ENCODE data around the gene CUL4B. TPM values are rescaled to one million over a fixed set of nuclear protein-coding genes. Genes with fewer than 3 reads are reported as not detected.

The CUL4B gene
- total and polyA plus RNA-seq, 10 of the 15 experiments (the other 5 are each of a cell fraction or from before 2014, with no cell fraction given), result 11.0 to 37.3 (median 24.4) TPM

DNA sequence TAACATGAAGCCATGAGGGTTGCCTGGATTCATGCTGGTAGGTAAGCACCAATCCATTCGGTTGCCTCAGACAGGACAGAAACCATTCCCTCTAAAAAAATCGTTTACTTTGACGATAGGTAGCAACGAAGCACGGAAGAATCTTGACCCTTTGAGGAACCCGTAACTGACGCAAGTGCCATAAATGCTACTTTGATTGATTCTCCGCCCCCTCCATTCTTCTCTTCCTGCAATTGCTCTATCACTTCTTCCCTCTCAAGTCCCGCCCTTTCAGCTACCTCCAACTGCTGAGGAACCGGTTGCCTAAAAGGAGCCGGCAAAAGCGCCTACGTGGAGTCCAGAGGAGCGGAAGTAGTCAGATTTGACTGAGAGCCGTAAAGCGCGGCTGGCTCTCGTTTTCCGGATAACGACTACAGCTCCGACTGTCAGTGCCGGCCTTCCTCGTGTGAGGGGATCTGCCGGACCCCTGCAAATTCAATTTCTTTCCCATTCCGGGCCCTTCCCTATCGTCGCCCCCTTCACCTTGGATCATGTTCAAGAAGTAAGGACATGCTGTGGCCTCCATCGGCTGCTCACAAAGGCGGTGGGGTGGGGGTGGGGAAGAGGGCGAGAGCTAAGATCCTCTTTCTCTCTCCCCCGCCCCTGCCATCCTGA, 43.1 kb upstream of the CUL4B start, which contains the start of gene MCTS1:
Gene MCTS1, plus strand, starts transcription at position 395 of the 654 bp plus-strand sequence. Its CDS starts 136 bp downstream, at position 531.
- WGBS (ENCODE audit: insufficient coverage, insufficient replicate concordance, low lambda C conversion rate, missing lambda C conversion rate), result 31% methylated on average over 29 of the region's 31 CpGs
- TF ChIP-seq, protein P1, sequence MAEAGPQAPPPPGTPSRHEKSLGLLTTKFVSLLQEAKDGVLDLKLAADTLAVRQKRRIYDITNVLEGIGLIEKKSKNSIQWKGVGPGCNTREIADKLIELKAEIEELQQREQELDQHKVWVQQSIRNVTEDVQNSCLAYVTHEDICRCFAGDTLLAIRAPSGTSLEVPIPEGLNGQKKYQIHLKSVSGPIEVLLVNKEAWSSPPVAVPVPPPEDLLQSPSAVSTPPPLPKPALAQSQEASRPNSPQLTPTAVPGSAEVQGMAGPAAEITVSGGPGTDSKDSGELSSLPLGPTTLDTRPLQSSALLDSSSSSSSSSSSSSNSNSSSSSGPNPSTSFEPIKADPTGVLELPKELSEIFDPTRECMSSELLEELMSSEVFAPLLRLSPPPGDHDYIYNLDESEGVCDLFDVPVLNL (IDR thresholded peaks at IDR 0.05; ENCODE audit: low read depth, low read length), result no peak
- TF ChIP-seq, protein P2, sequence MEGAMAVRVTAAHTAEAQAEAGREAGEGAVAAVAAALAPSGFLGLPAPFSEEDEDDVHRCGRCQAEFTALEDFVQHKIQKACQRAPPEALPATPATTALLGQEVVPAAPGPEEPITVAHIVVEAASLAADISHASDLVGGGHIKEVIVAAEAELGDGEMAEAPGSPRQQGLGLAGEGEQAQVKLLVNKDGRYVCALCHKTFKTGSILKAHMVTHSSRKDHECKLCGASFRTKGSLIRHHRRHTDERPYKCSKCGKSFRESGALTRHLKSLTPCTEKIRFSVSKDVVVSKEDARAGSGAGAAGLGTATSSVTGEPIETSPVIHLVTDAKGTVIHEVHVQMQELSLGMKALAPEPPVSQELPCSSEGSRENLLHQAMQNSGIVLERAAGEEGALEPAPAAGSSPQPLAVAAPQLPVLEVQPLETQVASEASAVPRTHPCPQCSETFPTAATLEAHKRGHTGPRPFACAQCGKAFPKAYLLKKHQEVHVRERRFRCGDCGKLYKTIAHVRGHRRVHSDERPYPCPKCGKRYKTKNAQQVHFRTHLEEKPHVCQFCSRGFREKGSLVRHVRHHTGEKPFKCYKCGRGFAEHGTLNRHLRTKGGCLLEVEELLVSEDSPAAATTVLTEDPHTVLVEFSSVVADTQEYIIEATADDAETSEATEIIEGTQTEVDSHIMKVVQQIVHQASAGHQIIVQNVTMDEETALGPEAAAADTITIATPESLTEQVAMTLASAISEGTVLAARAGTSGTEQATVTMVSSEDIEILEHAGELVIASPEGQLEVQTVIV (IDR thresholded peaks at IDR 0.05; ENCODE audit: borderline replicate concordance, partially characterized antibody), result peak; percentile 98
- TF ChIP-seq IRF4 (IDR thresholded peaks at IDR 0.05; ENCODE audit: low read depth, low read length) (no peak), EZH2 (IDR thresholded peaks at IDR 0.05; ENCODE audit: borderline replicate concordance, control insufficient read depth, low read depth, low read length) (no peak), TARDBP (IDR thresholded peaks at IDR 0.05; ENCODE audit: borderline replicate concordance) (no peak), SREBF2 (IDR thresholded peaks at IDR 0.05; ENCODE audit: low read length) (no peak), NR2C1 (IDR thresholded peaks at IDR 0.05) (no peak), LARP7 (IDR thresholded peaks at IDR 0.05) (no peak), TAF1 (IDR thresholded peaks at IDR 0.05; ENCODE audit: borderline replicate concordance, low read depth, low read length) (peak; percentile 50; the same call in 1 of the 2 replicates), TCF7 (IDR thresholded peaks at IDR 0.05; ENCODE audit: borderline replicate concordance) (no peak), MXI1 (IDR thresholded peaks at IDR 0.05; ENCODE audit: low read depth, low read length) (0 out of 2 replicates have a peak, but pooled peaks have one; percentile 30), CHD2 (IDR thresholded peaks at IDR 0.05; ENCODE audit: borderline replicate concordance, low read depth, low read length) (no peak), TBL1XR1 (IDR thresholded peaks at IDR 0.05; ENCODE audit: low read depth, low read length) (no peak), IKZF2 (IDR thresholded peaks at IDR 0.05) (no peak)
- TF ChIP-seq, protein P3, sequence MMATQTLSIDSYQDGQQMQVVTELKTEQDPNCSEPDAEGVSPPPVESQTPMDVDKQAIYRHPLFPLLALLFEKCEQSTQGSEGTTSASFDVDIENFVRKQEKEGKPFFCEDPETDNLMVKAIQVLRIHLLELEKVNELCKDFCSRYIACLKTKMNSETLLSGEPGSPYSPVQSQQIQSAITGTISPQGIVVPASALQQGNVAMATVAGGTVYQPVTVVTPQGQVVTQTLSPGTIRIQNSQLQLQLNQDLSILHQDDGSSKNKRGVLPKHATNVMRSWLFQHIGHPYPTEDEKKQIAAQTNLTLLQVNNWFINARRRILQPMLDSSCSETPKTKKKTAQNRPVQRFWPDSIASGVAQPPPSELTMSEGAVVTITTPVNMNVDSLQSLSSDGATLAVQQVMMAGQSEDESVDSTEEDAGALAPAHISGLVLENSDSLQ (IDR thresholded peaks at IDR 0.05), result peak; percentile 87
- TF ChIP-seq, protein P4, sequence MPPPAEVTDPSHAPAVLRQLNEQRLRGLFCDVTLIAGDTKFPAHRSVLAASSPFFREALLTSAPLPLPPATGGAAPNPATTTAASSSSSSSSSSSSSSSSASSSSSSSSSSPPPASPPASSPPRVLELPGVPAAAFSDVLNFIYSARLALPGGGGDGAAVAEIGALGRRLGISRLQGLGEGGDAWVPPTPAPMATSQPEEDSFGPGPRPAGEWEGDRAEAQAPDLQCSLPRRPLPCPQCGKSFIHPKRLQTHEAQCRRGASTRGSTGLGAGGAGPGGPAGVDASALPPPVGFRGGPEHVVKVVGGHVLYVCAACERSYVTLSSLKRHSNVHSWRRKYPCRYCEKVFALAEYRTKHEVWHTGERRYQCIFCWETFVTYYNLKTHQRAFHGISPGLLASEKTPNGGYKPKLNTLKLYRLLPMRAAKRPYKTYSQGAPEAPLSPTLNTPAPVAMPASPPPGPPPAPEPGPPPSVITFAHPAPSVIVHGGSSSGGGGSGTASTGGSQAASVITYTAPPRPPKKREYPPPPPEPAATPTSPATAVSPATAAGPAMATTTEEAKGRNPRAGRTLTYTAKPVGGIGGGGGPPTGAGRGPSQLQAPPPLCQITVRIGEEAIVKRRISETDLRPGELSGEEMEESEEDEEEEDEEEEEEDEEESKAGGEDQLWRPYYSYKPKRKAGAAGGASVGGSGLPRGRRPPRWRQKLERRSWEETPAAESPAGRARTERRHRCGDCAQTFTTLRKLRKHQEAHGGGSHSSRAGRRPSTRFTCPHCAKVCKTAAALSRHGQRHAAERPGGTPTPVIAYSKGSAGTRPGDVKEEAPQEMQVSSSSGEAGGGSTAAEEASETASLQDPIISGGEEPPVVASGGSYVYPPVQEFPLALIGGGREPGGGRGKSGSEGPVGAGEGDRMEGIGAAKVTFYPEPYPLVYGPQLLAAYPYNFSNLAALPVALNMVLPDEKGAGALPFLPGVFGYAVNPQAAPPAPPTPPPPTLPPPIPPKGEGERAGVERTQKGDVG (CRISPR knock-in tag; IDR thresholded peaks at IDR 0.05), result no peak

More for the DNA sequence above, 43.1 kb upstream of the CUL4B start, which contains the start of gene MCTS1:
- ATAC-seq (peak; percentile 95), FAIRE-seq (peak; percentile 27), DNase-seq (ENCODE audit: low read depth, low spot score) (peak; percentile 78)
- H3K27ac ChIP-seq (ENCODE audit: control insufficient read depth, insufficient read depth), result peak within 1 kb of the TSS; percentile 77
- peaks cover 19% of the 10 kb centered on the region for H3K79me2 ChIP-seq (ENCODE audit: control insufficient read depth, insufficient read depth, low read length)
- intact Hi-C loops (cut with micrococcal nuclease; ENCODE audit: unreplicated experiment), result loop anchor here (1.0 kb wide), 1 partner anchor 44 kb away; the partner anchor contains the start of gene CUL4B
- SMC1A ChIA-PET (ENCODE audit: uncharacterized antibody, unreplicated experiment), result interaction anchor here (0.6 to 2.9 kb wide), 8 partner anchors 22 to 149 kb away, joined by 3 to 21 read pairs (median 4); partner anchors contain the start of gene CUL4B
- peak within 1 kb of the TSS; percentile 60 for H3K9ac ChIP-seq (ENCODE audit: control insufficient read depth, insufficient read depth, low read length)
- BruUV-seq (replicated peaks), result no TSS peak
- POLR2A ChIA-PET, result interaction anchor here (0.7 to 2.6 kb wide), 8 partner anchors 14 to 899 kb away, joined by 3 to 20 read pairs (median 4); partner anchors contain the start of gene CUL4B
- in situ Hi-C loops (cut with MboI), result no loop called here
- no peaks in the 10 kb centered on the region for H3K4me1 ChIP-seq (ENCODE audit: control insufficient read depth, insufficient read depth, low read length)
- H3K9me3 ChIP-seq (replicated peaks; ENCODE audit: control insufficient read depth, insufficient read depth, low read length), result no peaks in the 10 kb centered on the region
- H2AFZ ChIP-seq (ENCODE audit: control insufficient read depth, low read depth, low read length), result peak within 1 kb of the TSS; percentile 65
- RAD21 ChIA-PET (ENCODE audit: unreplicated experiment), result interaction anchor here (0.7 to 1.6 kb wide), 8 partner anchors 23 to 150 kb away, joined by 3 to 17 read pairs (median 3); partner anchors contain the start of gene CUL4B
- CTCF ChIA-PET, result interaction anchor here (0.7 to 1.8 kb wide), 6 partner anchors 13 to 89 kb away, joined by 3 to 5 read pairs (median 3); no protein-coding TSS in a partner anchor
- peak within 1 kb of the TSS; percentile 74 for H3K4me3 ChIP-seq
- no peaks in the 10 kb centered on the region for H3K27me3 ChIP-seq (replicated peaks in 1 of 2; ENCODE audit: control insufficient read depth in 2 of 2, insufficient read depth in 2 of 2, low read length in 1 of 2)
- no peaks in the 10 kb centered on the region for H4K20me1 ChIP-seq (ENCODE audit: control insufficient read depth, insufficient read depth)
- peak within 1 kb of the TSS; percentile 58 for H3K4me2 ChIP-seq (ENCODE audit: control insufficient read depth, insufficient read depth)
- peaks cover 0 to 5% of the 10 kb centered on the region in 2 experiments; a peak in 1 of 4 replicates for H3K36me3 ChIP-seq (ENCODE audit: control insufficient read depth in 2 of 2, insufficient read depth in 2 of 2, low read length in 1 of 2)

Data from GM12878 (cell line).